GM12878 (cell line): ENCODE results near the gene TMBIM6. TPM values are rescaled to one million over a fixed set of nuclear protein-coding genes. Genes with fewer than 3 reads are reported as not detected.

Experiments
- ATAC-seq: fragments of 200-7000 bp; cut with Tn5 transposase; 3 replicates; pipeline ENCODE4 v1.9.1; 2020; ENCODE audit warnings: mild to moderate bottlenecking, moderate library complexity
- BruUV-seq: library from RNA; stranded (reverse); fragments of 400-500 nt; replicated peaks from 2 replicates; lab custom pipeline; 2021; lab: Mats Ljungman, UMichigan
- CTCF ChIA-PET: fragments of 300-600 bp; sonication (Branson Sonifier 250); formaldehyde crosslinking; extraction: SDS; loops from one replicate; lab custom pipeline; 2021; ENCODE audit warnings: inconsistent platforms; lab: Yijun Ruan, JAX
- POLR2A ChIA-PET: fragments of 350-600 bp; formaldehyde crosslinking; extraction: SDS; loops from one replicate; lab custom pipeline; 2021; ENCODE audit warnings: inconsistent platforms; lab: Charles Lee
- RAD21 ChIA-PET: fragments of 300-600 bp; sonication (Branson Sonifier 250); formaldehyde crosslinking; loops from one replicate; lab custom pipeline; 2023; ENCODE audit warnings: antibody characterized with exemption; ENCODE audit not compliant: unreplicated experiment; lab: Charles Lee
- SMC1A ChIA-PET: fragments of 300-600 bp; sonication (Branson Sonifier 250); formaldehyde crosslinking; loops from one replicate; lab custom pipeline; 2023; ENCODE audit not compliant: unreplicated experiment, uncharacterized antibody; lab: Charles Lee
- DNase-seq: peaks from one replicate; pipeline ENCODE4 v3.0.0-alpha.2; 2011; ENCODE audit warnings: low read depth, low spot score
- FAIRE-seq: peaks from 3 replicates; lab custom pipeline; 2011; peaks lifted over from hg19 to GRCh38; lab: Jason Lieb, UNC
- H2AFZ ChIP-seq: 2 replicates; pipeline ENCODE4 v1.6.0; 2011; ENCODE audit warnings: low read depth, low read length, control low read depth; ENCODE audit not compliant: control insufficient read depth
- H3K27ac ChIP-seq: 2 replicates; pipeline ENCODE4 v1.5.1; 2011; ENCODE audit warnings: control low read depth; ENCODE audit not compliant: control insufficient read depth, insufficient read depth
- H3K27me3 ChIP-seq, 2 experiments: replicated peaks in 1 of 2; 2 replicates each; pipeline versions ENCODE4 v1.6.0 to v1.6.1; 2011; ENCODE audit warnings: low read length in 1 of 2; ENCODE audit not compliant: control insufficient read depth in 2 of 2, insufficient read depth in 2 of 2
- H3K36me3 ChIP-seq, 2 experiments: 2 replicates each; pipeline ENCODE4 v1.5.1; 2011; ENCODE audit warnings: low read length in 1 of 2; ENCODE audit not compliant: control insufficient read depth in 2 of 2, insufficient read depth in 2 of 2
- H3K4me1 ChIP-seq: 2 replicates; pipeline ENCODE4 v1.6.1; 2011; ENCODE audit warnings: mild to moderate bottlenecking, low read length, moderate library complexity, mixed read lengths; ENCODE audit not compliant: control insufficient read depth, insufficient read depth
- H3K4me2 ChIP-seq: 2 replicates; pipeline ENCODE4 v1.6.0; 2011; ENCODE audit warnings: control low read depth; ENCODE audit not compliant: control insufficient read depth, insufficient read depth
- H3K4me3 ChIP-seq: fragments of 200-600 bp; sonication (generic); 2 replicates; pipeline ENCODE4 v1.5.1; 2016
- H3K79me2 ChIP-seq: 2 replicates; pipeline ENCODE4 v1.6.0; 2011; ENCODE audit warnings: low read length; ENCODE audit not compliant: control insufficient read depth, insufficient read depth
- H3K9ac ChIP-seq: 2 replicates; pipeline ENCODE4 v1.8.0; 2011; ENCODE audit warnings: low read length, control low read depth, mixed read lengths; ENCODE audit not compliant: control insufficient read depth, insufficient read depth
- H3K9me3 ChIP-seq: replicated peaks from 3 replicates; pipeline ENCODE4 v1.5.1; 2011; ENCODE audit warnings: mild to moderate bottlenecking, low read length; ENCODE audit not compliant: control insufficient read depth, insufficient read depth
- H4K20me1 ChIP-seq: 2 replicates; pipeline ENCODE4 v1.6.0; 2011; ENCODE audit not compliant: control insufficient read depth, insufficient read depth
- ASH2L ChIP-seq: fragments of 300-600, 200-600 bp; sonication (generic); IDR thresholded peaks from 2 replicates; pipeline ENCODE4 v1.6.1; 2017; ENCODE audit warnings: low read depth, mild to moderate bottlenecking, borderline replicate concordance
- GABPA ChIP-seq: IDR thresholded peaks from 2 replicates; pipeline ENCODE4 v1.6.1; 2014; ENCODE audit warnings: antibody characterized with exemption, low read depth, mild to moderate bottlenecking, inconsistent platforms
- IRF4 ChIP-seq: IDR thresholded peaks from 2 replicates; pipeline ENCODE4 v1.6.1; 2011; ENCODE audit warnings: low read depth, low read length
- MTA3 ChIP-seq: IDR thresholded peaks from 2 replicates; pipeline ENCODE4 v1.6.1; 2012; ENCODE audit warnings: low read length, inconsistent platforms, borderline replicate concordance
- PAX5 ChIP-seq: IDR thresholded peaks from 2 replicates; pipeline ENCODE4 v1.6.1; 2011; ENCODE audit warnings: low read depth, low read length, borderline replicate concordance
- WRNIP1 ChIP-seq: IDR thresholded peaks from 2 replicates; pipeline ENCODE4 v1.6.1; 2011; ENCODE audit warnings: low read depth, low read length, improper control_type of control experiment, borderline replicate concordance
- WGBS: methylation state at CpG from one replicate; pipeline ENCODE4 v1.1.6; 2016; ENCODE audit warnings: low lambda C conversion rate; ENCODE audit not compliant: insufficient replicate concordance, insufficient coverage; ENCODE audit errors: missing lambda C conversion rate; 5-methylcytosine and 5-hydroxymethylcytosine counted together
- in situ Hi-C: fragments of 300-500 bp; cut with MboI; formaldehyde crosslinking; loops from 9 replicates; pipeline ENCODE4 v1.14.3; 2018; ENCODE audit warnings: mixed read lengths
- intact Hi-C: fragments of 100-400 bp; cut with micrococcal nuclease; formaldehyde crosslinking; loops from one replicate; pipeline ENCODE4 v1.14.2; 2022; ENCODE audit not compliant: unreplicated experiment
- polyA plus RNA-seq, 11 experiments: library from polyadenylated mRNA; depleted of rRNA in 4 of 11; unstranded in 6 of 11; stranded (reverse) in 5 of 11; fragments of >200 nt; fragmentation: Nextera tagmentation in 4 of 11; fragmentation: Illumina TruSeq in 1 of 11; extraction: Ambion mirVana in 4 of 11; extraction: Trizol in 1 of 11; gene quantifications; 1 replicate in 1 of 11; 2 replicates in 10 of 11; pipeline versions ENCODE4 v1.2.1 to v1.2.3, GENCODE V29; 2011 to 2016; ENCODE audit warnings: inconsistent platforms in 2 of 11, missing spikeins in 2 of 11, low read depth in 1 of 11
- total RNA-seq, 4 experiments: library from RNA; depleted of rRNA in 3 of 4; stranded (reverse); fragments of >200 nt in 3 of 4; fragmentation: Illumina TruSeq in 1 of 4; extraction: Trizol in 1 of 4; gene quantifications; 2 replicates each; pipeline versions ENCODE4 v1.2.1 to v1.2.3, GENCODE V29; 2013 to 2021
- TF ChIP-seq, protein P1 (sequence below): fragments of 450-650 bp; IDR thresholded peaks from 2 replicates; pipeline ENCODE4 v1.6.1; 2017; ENCODE audit warnings: mild to moderate bottlenecking, moderate library complexity
- TF ChIP-seq, protein P2 (sequence below): IDR thresholded peaks from 2 replicates; pipeline ENCODE4 v1.6.1; 2011; ENCODE audit warnings: low read depth, mild to moderate bottlenecking, low read length, moderate library complexity, borderline replicate concordance; ENCODE audit errors: extremely low read depth
- TF ChIP-seq, protein P3 (sequence below): IDR thresholded peaks from 2 replicates; pipeline ENCODE4 v1.6.1; 2012; ENCODE audit warnings: low read depth, low read length, improper control_type of control experiment

TMBIM6 gene
- total and polyA plus RNA-seq, 10 of the 15 experiments (the other 5 are each of a cell fraction or from before 2014, with no cell fraction given): 224 to 1,192 (median 379) TPM

DNA sequence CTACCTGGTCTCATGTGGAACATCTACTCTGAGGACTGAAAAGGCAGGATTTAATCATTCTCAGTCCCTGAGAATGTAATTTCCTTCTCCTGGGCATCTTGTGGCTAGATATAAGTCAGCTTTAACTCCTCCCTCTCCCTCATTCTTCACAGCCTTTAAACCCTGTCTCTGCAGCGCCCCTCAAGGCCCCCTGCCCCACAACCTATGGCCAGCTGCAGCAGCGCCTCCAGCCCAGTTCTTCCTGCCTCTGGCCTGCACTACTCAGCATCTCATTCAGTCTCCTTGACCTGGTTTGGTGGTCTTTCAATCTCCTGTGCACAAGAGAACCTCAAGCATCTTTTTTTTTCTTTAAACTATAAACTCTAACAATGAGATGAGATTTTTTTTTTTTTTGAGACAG, 57.6 kb downstream of the TMBIM6 start:
- Histone ChIP-seq H3K9me3 (no peaks in the 10 kb centered on the region), H3K79me2 (no peaks in the 10 kb centered on the region), H3K4me3 (no peak overlapping the region), H3K4me1 (no peaks in the 10 kb centered on the region), H2AFZ (no peak overlapping the region), H4K20me1 (no peaks in the 10 kb centered on the region), H3K36me3 (peaks cover 3 to 17% of the 10 kb centered on the region in 2 experiments), H3K27ac (no peak overlapping the region), H3K27me3 (no peaks in the 10 kb centered on the region), H3K4me2 (no peak overlapping the region), H3K9ac (no peak overlapping the region)
- in situ Hi-C loops: no loop called here
- no TSS peak for BruUV-seq
- WGBS: 50% methylated on average over 2 of the region's 2 CpGs
- ChIA-PET POLR2A (interaction anchor here (0.9 kb wide), 1 partner anchor 13 kb away, joined by 3 read pairs; no protein-coding TSS in a partner anchor), CTCF (interaction anchor here (0.7 to 2.7 kb wide), 3 partner anchors 33 to 50 kb away, joined by 3 to 8 read pairs (median 4); no protein-coding TSS in a partner anchor), SMC1A (interaction anchor here (0.6 to 1.4 kb wide), 4 partner anchors 13 to 93 kb away, joined by 3 to 5 read pairs (median 3); no protein-coding TSS in a partner anchor), RAD21 (no interaction called here)
- DNase-seq (no peak), ATAC-seq (no peak), FAIRE-seq (no peak)
- intact Hi-C loops: no loop called here
- no peak for TF ChIP-seq GABPA
- TF ChIP-seq MTA3: no peak
- TF ChIP-seq, protein P1, sequence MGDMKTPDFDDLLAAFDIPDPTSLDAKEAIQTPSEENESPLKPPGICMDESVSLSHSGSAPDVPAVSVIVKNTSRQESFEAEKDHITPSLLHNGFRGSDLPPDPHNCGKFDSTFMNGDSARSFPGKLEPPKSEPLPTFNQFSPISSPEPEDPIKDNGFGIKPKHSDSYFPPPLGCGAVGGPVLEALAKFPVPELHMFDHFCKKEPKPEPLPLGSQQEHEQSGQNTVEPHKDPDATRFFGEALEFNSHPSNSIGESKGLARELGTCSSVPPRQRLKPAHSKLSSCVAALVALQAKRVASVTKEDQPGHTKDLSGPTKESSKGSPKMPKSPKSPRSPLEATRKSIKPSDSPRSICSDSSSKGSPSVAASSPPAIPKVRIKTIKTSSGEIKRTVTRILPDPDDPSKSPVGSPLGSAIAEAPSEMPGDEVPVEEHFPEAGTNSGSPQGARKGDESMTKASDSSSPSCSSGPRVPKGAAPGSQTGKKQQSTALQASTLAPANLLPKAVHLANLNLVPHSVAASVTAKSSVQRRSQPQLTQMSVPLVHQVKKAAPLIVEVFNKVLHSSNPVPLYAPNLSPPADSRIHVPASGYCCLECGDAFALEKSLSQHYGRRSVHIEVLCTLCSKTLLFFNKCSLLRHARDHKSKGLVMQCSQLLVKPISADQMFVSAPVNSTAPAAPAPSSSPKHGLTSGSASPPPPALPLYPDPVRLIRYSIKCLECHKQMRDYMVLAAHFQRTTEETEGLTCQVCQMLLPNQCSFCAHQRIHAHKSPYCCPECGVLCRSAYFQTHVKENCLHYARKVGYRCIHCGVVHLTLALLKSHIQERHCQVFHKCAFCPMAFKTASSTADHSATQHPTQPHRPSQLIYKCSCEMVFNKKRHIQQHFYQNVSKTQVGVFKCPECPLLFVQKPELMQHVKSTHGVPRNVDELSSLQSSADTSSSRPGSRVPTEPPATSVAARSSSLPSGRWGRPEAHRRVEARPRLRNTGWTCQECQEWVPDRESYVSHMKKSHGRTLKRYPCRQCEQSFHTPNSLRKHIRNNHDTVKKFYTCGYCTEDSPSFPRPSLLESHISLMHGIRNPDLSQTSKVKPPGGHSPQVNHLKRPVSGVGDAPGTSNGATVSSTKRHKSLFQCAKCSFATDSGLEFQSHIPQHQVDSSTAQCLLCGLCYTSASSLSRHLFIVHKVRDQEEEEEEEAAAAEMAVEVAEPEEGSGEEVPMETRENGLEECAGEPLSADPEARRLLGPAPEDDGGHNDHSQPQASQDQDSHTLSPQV: no peak
- no peak for TF ChIP-seq IRF4
- no peak for TF ChIP-seq PAX5
- TF ChIP-seq, protein P2, sequence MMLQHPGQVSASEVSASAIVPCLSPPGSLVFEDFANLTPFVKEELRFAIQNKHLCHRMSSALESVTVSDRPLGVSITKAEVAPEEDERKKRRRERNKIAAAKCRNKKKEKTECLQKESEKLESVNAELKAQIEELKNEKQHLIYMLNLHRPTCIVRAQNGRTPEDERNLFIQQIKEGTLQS: no peak
- no peak for TF ChIP-seq WRNIP1
- TF ChIP-seq, protein P3, sequence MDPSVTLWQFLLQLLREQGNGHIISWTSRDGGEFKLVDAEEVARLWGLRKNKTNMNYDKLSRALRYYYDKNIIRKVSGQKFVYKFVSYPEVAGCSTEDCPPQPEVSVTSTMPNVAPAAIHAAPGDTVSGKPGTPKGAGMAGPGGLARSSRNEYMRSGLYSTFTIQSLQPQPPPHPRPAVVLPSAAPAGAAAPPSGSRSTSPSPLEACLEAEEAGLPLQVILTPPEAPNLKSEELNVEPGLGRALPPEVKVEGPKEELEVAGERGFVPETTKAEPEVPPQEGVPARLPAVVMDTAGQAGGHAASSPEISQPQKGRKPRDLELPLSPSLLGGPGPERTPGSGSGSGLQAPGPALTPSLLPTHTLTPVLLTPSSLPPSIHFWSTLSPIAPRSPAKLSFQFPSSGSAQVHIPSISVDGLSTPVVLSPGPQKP: no peak
- TF ChIP-seq ASH2L: no peak
